Activated CD4-positive, CD25-positive, alpha-beta regulatory T cell treated with anti-CD3 and anti-CD28 coated beads, Interleukin-2, amount 50 U/mL, for 72 hours (primary cell): ENCODE measurements around the gene KIZ.

Source experiments
- DNase-seq: peaks from one replicate; pipeline ENCODE4 v3.0.0; 2021

The KIZ gene

DNA sequence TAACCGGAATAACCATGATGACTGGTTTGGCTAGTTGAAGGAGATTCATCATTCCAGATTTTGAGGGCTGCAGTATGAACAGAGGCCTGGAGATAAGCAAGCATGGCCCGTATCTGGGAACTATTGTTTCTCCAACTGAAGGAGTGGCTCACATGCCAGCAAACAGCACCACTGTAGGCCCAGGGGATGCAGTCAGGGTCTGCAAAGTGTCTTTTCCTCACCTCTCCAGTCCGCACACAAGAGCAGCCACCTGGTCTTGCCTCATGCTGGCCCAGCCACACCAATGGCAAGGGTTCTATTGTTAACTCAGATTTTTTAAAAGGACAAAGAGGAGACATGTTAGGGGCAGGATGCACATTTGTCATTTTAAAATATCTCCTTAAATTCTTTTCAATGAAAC lies 55.1 kb downstream of the KIZ start:
- no peak for DNase-seq

DNA sequence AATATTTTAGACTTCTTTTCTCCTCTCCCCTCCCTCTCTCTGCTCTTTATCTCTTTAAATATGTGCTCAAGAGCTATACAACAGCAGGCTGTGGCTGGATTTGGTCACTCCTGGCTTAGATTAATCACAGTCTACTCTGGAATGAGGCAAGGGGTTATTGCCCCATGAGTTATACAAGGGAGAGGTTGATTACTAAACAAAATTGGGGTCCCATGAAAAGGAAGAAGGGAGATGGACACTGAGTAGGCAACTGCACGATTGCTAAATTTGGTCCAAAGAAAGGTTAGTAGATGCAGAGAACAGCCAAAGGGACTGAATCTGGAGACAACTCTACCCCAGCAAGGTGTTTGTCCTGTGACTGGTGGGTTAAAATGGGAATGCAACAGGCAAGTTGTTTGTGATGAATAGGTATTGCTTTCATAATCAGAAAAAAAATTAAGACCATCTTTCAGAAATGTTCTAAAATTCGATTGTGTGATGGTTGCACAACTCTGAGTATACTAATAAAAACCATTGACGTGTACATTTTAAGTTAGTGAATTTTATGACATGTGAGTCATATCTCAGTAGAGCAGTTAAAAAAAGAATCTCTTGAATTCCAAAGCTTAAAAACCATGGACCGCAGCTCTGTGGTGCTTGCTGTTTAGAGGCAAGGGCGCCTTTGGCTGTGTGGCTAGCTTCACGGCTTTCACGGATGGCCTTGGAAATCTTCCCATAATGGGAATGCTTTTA lies 57.1 kb downstream of the KIZ start:
- DNase-seq: no peak

DNA sequence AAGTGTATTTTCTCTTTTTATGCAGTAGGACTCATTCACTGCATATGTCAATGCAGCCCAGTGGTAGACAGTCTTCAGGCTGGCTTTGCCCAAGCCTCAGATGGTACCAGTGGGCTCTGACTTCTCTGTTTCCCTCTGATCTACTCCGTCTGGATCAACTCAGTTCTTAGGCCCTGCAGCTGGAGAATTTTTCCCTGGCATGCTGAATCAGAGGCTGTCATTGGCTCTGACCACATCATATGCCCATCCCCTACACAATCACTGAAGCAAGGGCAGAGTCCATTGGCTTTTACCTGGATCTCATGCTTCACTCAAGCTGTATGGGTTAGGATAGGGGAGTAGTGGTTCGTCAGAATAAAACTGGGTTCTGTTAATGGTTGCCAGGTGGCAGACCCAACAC lies 57.8 kb downstream of the KIZ start:
- no peak for DNase-seq

DNA sequence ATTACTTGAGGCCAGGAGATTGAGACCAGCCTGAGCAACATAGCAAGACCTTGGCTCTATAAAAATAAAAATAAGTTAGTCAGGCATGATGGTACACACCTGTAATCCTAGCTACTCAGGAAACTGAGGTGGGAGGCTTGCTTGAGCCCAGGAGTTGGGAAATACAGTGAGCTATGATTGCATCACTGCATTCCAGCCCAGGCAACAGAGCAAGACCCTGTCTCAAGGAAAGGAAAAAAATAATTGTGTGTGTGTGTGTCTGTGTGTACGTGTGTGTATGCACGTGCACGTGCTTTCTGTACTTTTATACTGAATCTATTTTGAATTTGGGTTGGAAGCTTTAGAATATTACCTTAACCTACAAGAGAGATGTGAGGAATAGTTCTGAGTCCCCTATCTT lies 58.9 kb downstream of the KIZ start:
- DNase-seq: no peak

DNA sequence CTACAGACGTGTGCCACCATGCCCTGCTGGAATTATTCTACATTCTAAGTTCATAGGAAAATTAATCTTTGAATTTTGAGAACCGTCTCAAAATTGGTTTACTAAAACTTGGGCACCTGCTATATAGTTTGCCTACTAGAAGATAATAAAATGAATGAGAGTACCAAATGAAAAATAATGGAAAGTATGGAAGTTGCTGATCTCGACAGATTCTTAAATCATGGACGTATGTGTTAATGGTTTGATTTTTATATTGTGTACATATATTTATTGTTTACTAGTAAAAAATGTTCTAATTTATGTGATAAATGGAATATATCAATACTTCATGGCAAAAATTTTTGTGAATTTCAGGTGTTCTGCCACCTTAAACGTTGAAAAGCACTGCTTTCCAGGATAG lies 60.0 kb downstream of the KIZ start:
- no peak for DNase-seq

DNA sequence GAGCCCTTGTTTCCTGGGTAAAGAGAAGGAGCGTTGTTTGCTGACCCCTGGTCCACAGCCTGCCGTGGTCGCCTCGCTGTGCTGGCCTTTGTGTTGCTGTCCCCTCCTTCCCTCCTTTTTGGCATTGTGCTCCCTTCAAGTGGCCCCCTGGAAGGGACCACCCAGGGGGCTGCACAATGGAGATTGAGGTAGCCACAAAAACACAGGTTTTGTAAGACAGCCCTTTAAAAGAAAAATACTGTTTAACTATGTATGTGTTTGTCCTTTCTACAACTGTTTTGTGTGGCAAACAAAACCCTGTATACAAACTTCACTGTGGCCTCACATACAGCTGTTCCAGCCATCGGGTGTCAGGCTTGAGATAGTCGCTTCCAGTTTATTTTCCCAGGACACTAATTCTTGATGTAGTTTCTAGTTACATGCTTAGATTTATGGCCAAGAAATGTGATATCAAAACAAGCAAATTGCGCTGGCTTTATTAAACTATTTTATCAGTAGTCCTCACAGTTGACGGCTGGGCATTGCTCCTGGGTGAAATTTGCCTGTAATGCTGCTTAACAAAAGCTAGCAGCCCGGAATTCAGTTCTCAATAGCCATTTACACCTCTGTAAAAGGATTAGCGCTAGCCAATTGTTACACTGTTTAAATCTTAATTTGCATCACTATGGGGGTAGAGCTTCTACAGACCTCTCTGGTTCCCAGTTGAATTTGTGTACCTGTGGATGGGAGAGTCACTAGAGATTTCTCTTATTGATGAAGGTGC lies 64.1 kb downstream of the KIZ start:
- DNase-seq: no peak

DNA sequence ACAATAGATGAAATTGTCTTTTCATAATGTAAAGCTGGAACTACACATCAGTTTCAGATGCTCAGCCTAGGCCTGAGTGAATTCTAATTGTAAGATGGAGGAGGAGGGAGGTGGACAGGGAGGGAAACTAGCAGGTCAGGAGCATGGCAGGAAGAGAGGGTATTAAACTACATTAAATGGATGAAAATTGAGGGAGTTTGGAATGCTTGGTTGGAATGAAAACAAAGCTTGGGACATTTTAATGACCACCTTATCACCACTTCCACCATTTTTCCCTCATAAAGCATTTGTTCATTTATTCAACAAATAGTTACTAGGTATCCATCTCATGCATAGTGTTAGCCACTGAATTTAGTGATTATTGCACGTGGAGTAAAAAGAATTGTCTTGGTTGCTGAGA lies 65.0 kb downstream of the KIZ start:
- DNase-seq: no peak

DNA sequence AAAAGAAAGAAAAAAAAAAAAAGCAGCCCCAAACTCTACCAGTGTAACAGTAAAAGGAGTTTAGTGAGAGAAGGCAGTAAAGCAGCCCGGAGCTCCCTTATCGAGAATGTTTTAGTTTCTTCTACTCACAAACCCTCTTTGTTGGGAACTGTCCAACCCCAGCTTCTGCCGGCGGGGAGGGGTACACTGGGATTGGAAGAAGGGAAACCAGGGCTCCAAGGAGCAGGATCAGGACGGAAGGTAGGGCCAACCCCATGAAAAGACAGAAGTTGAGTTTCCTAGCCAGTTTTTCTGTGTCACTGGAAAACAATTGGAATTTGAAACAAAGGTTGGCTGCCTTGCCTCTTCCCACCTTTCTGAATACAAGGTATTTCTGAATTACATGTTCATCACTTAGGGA lies 66.0 kb downstream of the KIZ start:
- no peak for DNase-seq

DNA sequence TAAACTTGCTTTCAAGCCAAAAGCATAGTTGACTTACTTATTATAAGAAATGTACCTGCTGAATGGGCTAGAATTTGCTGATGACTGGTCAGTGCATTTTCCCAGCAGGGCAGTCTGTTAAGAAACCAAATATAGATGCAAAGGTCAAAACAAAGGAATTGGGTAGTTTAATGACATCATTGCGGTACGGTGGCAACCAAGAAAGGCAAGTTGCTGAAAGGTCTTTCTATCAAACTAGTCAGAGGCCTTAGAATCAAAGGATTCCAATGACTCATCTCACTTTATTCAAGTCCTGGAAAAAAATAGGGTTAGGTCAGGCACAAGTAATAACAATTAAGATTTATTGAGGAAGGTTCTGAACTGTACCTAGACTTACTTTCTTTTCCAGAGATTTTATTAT lies 76.4 kb downstream of the KIZ start:
- no peak for DNase-seq

DNA sequence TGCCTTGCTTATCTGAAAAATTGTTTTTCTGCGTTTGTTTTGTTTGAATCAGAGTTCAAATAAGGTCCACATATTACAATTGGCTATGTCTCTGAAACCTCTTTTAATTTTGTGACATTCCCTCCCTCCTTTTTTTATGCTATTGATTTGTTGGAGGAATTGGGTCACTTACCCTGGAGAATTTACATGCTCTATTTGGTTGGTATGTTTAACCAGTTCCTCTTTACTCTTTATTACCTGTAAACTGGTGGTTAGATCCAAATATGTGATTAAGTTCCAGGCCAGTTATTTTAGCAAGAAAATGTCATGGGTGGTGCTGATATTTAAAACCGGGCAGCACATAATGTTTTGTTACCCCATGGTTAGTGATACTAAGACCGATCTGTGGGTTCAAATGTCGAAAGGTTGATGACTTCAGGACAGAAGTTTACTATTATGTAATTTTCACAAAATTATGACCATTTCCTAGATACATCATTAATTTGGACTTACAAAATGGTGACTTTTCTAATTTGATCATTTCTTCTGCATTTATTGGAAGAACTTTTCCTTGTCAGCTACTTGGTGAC lies 77.3 kb downstream of the KIZ start:
- no peak for DNase-seq

DNA sequence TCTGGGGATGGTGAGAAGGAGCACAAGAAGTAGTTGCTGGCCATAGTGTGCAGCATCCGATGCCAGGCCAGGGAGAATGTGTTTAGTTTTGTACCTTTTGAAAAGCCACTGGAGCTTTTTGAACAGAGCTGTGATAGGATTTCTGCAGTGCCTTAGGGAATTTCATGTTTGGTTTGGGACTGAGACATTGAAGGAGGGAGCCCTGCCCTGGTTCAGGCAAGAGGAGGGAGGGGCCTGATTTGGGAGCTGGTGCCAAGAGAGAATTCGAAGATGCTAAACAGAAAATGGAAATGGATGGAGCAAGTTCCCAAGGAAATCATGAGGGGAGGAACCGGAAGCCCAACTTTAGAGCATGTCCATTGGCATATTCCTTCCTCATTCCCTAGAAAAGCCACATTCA lies 80.7 kb downstream of the KIZ start:
- DNase-seq: no peak

DNA sequence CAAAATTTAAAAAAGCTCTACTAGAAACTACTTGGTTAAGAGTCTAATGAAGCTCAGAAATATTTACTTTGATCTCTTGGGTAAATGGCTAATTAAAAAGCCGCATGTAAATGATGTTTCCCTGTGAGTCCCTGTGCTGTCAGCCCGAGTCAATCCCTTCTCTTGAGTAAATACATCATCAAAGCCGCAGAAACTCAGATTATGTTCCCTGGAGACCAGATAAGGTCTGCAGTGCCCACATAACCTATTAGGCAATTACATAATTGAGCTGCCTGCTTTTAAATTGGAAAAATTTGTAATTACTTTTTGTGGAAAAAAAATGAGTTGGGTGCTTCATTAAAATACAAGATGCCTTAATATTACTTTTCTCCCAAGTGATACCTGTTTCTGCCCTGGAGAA lies 83.1 kb downstream of the KIZ start:
- DNase-seq: no peak

DNA sequence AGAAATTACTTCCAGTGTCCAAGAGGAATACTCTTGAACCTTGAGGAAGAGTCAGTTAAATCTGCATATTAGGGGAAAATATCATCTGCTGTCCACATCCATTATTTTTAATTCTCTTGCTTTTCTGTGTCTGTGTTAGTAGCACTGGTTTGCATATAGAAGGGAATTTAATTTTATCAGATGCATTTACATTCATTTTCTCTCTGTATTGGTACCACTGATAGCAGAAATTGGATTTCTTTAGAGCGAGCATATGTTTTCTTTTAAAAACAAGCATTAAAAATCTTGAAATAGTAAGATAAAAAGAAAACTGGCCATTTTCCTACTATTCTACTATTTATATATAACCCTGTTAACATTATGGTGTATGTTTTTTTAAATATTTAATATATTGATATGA lies 83.8 kb downstream of the KIZ start:
- no peak for DNase-seq

DNA sequence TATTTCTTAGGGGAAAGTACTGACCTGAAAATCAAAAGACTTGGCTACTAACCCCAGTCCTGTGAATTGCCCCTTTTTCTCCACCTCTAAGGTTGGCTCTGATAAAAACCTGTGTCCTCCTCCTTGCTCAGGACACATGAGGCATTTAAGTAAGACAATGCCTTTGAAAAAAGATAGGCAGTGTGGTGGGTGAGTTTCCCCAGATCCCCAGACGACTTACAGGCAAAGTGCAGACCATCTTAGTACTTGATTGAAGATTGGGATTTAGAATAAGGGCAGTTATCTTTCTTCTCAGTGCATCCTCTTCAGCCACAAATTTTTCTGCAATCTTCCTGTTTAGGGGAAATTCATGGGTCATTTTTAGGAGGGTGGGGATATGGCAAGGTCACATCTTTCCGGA lies 87.8 kb downstream of the KIZ start:
- no peak for DNase-seq

DNA sequence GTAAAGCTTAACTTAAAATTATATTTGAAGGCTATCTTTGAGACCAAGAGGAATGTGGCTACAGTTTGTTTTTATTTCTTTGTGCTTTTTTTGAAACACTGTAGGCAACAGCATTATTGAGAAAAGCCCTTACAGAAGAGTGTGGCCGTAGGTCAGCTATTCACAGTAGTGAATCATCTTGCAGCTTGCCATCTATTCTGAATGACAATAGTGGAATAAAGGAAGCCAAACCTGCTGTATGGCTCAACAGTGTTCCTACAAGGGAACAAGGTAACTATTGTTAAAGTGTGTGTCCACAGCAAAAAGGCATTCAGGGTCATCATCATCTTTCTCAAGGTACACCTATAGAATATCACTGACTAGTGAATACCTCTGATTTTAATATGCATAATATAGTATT lies 88.5 kb downstream of the KIZ start:
- DNase-seq: no peak

DNA sequence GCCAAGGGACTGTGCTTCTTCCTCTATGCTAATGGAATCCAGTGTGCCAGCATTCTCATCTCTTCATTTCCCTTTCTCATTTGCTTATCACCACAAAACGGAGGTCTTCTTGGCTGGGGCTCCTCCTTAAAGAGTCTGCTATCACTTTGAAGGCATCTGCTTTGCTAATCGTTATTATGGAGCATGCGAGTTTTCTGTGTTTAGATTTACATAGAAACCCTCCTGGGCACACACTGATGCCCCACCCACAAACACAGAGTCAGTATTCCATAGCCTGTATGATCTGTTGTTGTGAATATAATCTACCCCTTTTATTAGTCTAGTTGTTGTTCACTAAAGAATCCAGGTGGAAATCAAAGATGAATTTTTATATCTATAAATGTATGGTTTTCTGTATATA lies 93.8 kb downstream of the KIZ start:
- DNase-seq: no peak

DNA sequence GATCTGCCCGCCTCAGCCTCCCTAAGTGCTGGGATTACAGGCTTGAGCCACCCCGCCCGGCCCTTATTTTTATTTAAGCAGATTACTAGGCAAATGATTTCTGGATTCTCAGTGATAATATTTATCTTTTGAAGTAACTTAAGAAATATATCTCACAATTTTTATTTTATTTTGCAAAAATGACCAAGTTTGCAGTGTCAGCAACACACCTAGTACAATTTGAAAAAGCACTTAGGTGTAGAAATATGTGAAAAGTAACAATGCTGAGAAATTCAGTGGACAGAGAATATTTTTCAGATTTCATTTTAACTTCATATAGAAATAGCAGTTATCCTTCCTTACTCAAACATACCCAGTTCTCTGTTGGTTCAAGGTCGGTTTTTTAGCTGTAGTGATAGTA lies 98.3 kb downstream of the KIZ start:
- no peak for DNase-seq

DNA sequence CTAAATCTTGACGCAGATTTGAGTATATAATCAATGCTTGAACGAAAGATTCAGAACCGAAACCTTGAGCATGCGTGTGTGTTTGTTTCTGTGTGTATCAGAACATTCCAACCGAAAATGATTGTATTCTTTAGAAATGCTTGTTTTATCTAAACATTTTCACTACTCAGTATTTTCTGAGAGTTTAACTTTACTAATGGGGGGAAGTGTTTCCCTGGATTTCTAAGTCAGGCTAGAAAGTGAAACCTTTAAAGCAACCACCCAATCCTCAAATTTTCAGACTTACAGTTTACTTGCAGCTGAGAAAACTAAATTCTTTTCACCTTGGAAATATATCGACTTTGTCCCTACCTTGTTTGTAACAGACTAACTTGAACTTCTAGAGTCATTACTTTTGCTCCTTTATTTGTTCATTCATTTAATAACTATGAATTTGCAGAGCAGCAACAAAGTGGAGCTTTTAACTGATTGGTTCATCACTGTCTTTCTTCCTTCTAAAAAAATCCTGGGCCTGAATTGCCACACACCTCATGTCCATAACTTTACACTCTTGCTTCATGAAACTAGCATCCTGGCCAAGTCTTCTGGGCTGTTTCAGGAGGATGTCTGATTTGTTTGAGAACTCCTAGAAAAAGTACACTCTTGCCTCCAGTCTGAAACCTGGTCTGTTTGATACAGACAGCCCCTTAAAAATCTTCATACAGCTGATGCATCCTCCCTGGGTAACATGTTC lies 99.5 kb downstream of the KIZ start:
- no peak for DNase-seq

DNA sequence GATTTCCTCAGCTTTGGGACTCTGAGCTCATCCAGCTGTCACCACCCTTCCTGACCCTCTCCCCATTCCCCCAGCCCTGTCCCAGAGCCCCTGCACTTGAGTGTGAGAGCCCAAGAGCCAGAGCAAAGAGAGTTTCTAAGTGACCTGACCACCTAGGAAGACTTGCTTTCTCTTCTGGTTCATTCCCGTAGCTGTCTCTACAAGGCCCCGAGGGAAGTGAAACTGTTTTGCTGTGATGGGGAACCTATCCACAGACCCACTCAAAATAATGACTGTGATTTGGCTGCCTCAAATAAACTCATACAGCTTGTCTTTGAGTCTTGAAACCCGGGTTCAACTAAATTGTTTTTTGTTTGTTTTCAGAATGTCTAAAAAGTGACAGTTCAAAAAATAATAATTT lies 102.6 kb downstream of the KIZ start:
- no peak for DNase-seq

DNA sequence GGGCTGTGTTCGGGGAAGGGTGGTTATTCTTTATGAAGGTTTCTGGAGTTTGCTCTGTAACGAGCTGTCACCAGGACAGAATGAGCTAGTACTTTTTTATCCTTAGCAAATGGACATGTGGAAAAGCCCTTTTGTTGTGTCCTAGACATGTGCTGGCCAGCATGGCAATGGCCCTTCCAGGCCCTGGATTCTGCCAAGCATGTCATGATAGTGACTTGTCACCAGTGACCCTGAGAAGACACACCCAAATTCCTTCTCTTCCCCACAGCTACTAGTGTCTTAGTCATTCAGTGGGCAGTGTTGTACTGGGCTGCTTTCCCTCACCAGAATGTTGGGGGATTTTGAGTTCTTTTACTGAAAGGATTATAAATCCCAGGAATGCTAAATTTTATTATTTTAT lies 103.3 kb downstream of the KIZ start:
- no peak for DNase-seq

DNA sequence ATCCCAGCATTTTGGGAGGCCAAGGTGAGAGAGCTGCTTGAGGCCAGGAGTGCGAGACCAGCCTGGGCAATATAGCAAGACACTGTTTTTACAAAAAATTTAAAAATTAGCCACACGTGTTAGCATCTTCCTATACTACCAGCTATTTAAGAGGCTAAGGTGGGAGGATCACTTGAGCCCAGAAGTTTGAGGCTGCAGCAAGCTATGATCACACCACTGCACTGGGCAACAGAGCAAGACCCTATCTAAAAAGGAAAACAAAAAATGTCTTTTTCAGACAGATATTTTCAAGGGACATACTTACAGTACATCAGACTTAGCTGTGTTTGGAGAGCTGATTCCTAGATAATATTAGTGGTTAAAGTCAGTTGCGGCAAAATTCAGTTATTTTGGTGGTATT lies 104.3 kb downstream of the KIZ start:
- DNase-seq: no peak

DNA sequence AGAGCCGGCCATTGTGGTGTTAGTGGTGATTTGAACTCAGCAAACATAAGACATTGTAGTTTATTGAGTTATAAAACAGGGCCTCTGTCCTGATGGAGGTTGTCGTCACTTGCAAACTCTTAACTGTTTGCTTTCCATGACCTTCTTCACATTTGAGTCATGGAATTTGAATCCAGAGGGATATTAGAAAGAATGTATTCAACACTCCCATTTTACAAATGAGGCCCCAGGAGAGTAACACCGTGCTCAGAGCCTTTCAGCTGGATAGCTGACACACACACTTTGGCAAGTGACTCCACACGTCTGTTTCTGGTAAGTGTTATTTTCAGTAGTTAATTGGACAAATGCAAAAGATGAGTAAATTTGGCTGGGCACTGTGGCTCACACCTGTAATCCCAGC lies 104.8 kb downstream of the KIZ start:
- DNase-seq: no peak

DNA sequence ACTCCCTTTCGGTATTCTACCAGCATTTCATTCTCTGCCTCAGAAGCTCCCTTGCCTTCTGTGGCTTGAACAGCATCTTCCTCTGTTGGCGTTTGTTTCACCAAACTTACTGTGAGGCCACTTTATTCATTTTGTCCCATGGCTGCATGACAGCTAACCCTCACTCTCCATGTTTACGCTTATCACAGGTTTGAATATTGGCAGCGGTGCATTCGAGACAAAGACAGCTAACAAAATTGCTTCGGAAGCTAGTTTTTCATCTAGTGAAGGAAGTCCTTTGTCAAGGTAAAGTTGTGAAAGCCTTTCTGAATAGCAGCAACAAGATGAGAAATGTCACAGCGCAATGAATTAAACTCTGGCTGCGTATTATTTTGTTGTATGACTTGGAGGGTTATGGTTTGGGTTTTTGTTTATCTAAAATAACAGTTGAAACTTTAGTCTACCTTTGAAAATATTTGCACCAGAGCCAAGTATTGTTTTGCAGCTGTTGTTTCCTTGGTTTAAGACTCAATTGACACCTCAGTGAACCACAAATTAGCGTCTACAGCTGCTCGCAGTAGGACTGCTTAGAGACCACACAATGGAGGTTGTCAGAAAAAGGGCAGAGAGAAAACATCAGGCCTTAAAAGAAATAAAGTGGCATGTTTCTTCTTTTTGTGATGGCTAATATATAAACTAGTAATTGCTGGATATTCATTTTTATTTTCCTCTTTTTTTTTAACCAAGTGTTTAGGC lies 106.8 kb downstream of the KIZ start:
- DNase-seq: no peak
